Erythroblast (primary cell): ENCODE data around the gene PHACTR3.

ENCODE experiments used
- GATA1 ChIP-seq: IDR thresholded peaks from 2 replicates; pipeline ENCODE4 v1.6.1; 2011; ENCODE audit warnings: low read depth, mild to moderate bottlenecking, control low read depth, low read length, moderate library complexity
- POLR2A ChIP-seq: IDR thresholded peaks from 2 replicates; pipeline ENCODE4 v1.6.1; 2011; ENCODE audit warnings: mild to moderate bottlenecking, low read length

DNA sequence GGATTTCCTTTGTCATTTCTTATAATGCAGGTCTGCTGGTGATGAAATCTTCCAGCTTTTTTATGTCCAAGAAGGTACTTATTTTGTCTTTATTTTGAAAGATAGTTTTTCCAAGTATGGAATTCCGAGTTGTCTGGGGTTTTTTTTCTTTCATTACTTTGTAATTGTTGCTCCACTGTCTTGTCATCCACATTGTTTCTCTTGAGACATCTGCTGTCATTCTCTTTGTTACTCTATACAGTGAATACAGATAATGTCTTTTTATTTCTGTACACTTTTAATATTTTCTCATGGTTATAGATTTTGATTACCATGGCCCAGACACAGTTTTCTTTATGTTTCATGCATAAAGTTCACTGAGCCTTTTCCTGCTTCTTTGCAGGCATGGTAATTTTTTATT is 196.0 kb downstream of the PHACTR3 start:
- TF ChIP-seq POLR2A (no peak), GATA1 (no peak)
